ENCODE data around the gene PPP1R36. TPM values are rescaled to one million over a fixed set of nuclear protein-coding genes. Genes with fewer than 3 reads are reported as not detected.
"Not testable (repeated sequence)": the region's sequence is repeated elsewhere in the genome, so short reads cannot be mapped to it uniquely, and the experiment has no call there.

The PPP1R36 gene
- total and polyA plus RNA-seq, 5 donors from 2014 or later = 0.28 to 0.32 TPM; not detected in 3

- no peak for ATAC-seq (ENCODE audit: low read depth in 2 of 2)
Measured at GRCh38 chr14:64620910-64621309, 71.1 kb downstream of the PPP1R36 start.

GRCh38 chr14:64623554-64624165 lies 73.9 kb downstream of the PPP1R36 start:
- no peak overlapping the region for H3K4me3 Mint-ChIP-seq

More at GRCh38 chr14:64620910-64621309, 71.1 kb downstream of the PPP1R36 start:
- Mint-ChIP-seq H3K27me3 (peaks cover 9% of the 10 kb centered on the region), H3K4me1 (no peaks in the 10 kb centered on the region), H3K36me3 (no peaks in the 10 kb centered on the region), H3K4me3 (no peak overlapping the region), H3K27ac (no peak overlapping the region), H3K9me3 (no peaks in the 10 kb centered on the region)
- Histone ChIP-seq H3K36me3 (ENCODE audit: control insufficient read depth, insufficient read depth, low read length) (no peaks in the 10 kb centered on the region), H3K4me3 (ENCODE audit: low read depth, low read length) (no peak overlapping the region), H3K9me3 (ENCODE audit: control insufficient read depth in 2 of 2, low read length in 2 of 2) (no peaks in the 10 kb centered on the region), H3K27ac (ENCODE audit: insufficient read depth, low read length, poor library complexity, severe bottlenecking) (no peak overlapping the region), H3K27me3 (ENCODE audit: control insufficient read depth, insufficient read depth, low read length) (peaks cover 5% of the 10 kb centered on the region), H3K4me1 (ENCODE audit: control insufficient read depth, insufficient read depth, low read length, poor library complexity, severe bottlenecking) (no peaks in the 10 kb centered on the region)
- no peak for DNase-seq

GRCh38 chr14:64625386-64626232 lies 75.8 kb downstream of the PPP1R36 start:
- Mint-ChIP-seq H3K4me1 (no peaks in the 10 kb centered on the region), H3K4me3 (no peak overlapping the region), H3K9me3 (no peaks in the 10 kb centered on the region), H3K27ac (no peak overlapping the region), H3K27me3 (peaks cover 11% of the 10 kb centered on the region), H3K36me3 (no peaks in the 10 kb centered on the region)
- no peaks in the 10 kb centered on the region for H3K4me1 ChIP-seq (ENCODE audit: control insufficient read depth, insufficient read depth, low read length, poor library complexity, severe bottlenecking)
- H3K36me3 ChIP-seq (ENCODE audit: control insufficient read depth, insufficient read depth, low read length) = no peaks in the 10 kb centered on the region
- ATAC-seq (ENCODE audit: low read depth in 2 of 2) (no peak), DNase-seq (no peak)
- H3K9me3 ChIP-seq (ENCODE audit: control insufficient read depth in 2 of 2, low read length in 2 of 2) = no peaks in the 10 kb centered on the region
- peaks cover 2% of the 10 kb centered on the region for H3K27me3 ChIP-seq (ENCODE audit: control insufficient read depth, insufficient read depth, low read length)
- no peak overlapping the region for H3K27ac ChIP-seq (ENCODE audit: insufficient read depth, low read length, poor library complexity, severe bottlenecking)
- no peak overlapping the region for H3K4me3 ChIP-seq (ENCODE audit: low read depth, low read length)

More at GRCh38 chr14:64623554-64624165, 73.9 kb downstream of the PPP1R36 start:
- no peaks in the 10 kb centered on the region for H3K4me1 Mint-ChIP-seq
- H3K36me3 ChIP-seq (ENCODE audit: control insufficient read depth, insufficient read depth, low read length) = no peaks in the 10 kb centered on the region
- DNase-seq (no peak), ATAC-seq (ENCODE audit: low read depth in 2 of 2) (no peak)
- peaks cover 11% of the 10 kb centered on the region for H3K27me3 Mint-ChIP-seq
- H3K27me3 ChIP-seq (ENCODE audit: control insufficient read depth, insufficient read depth, low read length) = peaks cover 5% of the 10 kb centered on the region
- H3K4me1 ChIP-seq (ENCODE audit: control insufficient read depth, insufficient read depth, low read length, poor library complexity, severe bottlenecking) = no peaks in the 10 kb centered on the region
- H3K4me3 ChIP-seq (ENCODE audit: low read depth, low read length) = no peak overlapping the region
- H3K9me3 ChIP-seq (ENCODE audit: control insufficient read depth in 2 of 2, low read length in 2 of 2) = no peaks in the 10 kb centered on the region
- H3K27ac ChIP-seq (ENCODE audit: insufficient read depth, low read length, poor library complexity, severe bottlenecking) = no peak overlapping the region
- H3K9me3 Mint-ChIP-seq = no peaks in the 10 kb centered on the region
- H3K27ac Mint-ChIP-seq = no peak overlapping the region
- no peaks in the 10 kb centered on the region for H3K36me3 Mint-ChIP-seq

- no peaks in the 10 kb centered on the region for H3K9me3 ChIP-seq (ENCODE audit: control insufficient read depth in 2 of 2, low read length in 2 of 2)
- no peak overlapping the region for H3K27ac ChIP-seq (ENCODE audit: insufficient read depth, low read length, poor library complexity, severe bottlenecking)
- H3K4me1 ChIP-seq (ENCODE audit: control insufficient read depth, insufficient read depth, low read length, poor library complexity, severe bottlenecking) = no peaks in the 10 kb centered on the region
- no peak overlapping the region for H3K4me3 Mint-ChIP-seq
- H3K4me3 ChIP-seq (ENCODE audit: low read depth, low read length) = no peak overlapping the region
- H3K36me3 Mint-ChIP-seq = no peaks in the 10 kb centered on the region
- no peaks in the 10 kb centered on the region for H3K9me3 Mint-ChIP-seq
- no peaks in the 10 kb centered on the region for H3K36me3 ChIP-seq (ENCODE audit: control insufficient read depth, insufficient read depth, low read length)
- H3K27ac Mint-ChIP-seq = no peak overlapping the region
- ATAC-seq (ENCODE audit: low read depth in 2 of 2) (no peak), DNase-seq (no peak)
- peaks cover 9% of the 10 kb centered on the region for H3K27me3 Mint-ChIP-seq
- no peaks in the 10 kb centered on the region for H3K27me3 ChIP-seq (ENCODE audit: control insufficient read depth, insufficient read depth, low read length)
- no peaks in the 10 kb centered on the region for H3K4me1 Mint-ChIP-seq
Measured at GRCh38 chr14:64628940-64629408, 79.2 kb downstream of the PPP1R36 start.

- Mint-ChIP-seq H3K36me3 (no peaks in the 10 kb centered on the region), H3K4me3 (no peak overlapping the region), H3K27ac (no peak overlapping the region), H3K9me3 (no peaks in the 10 kb centered on the region), H3K27me3 (peaks cover 9% of the 10 kb centered on the region), H3K4me1 (no peaks in the 10 kb centered on the region)
- Histone ChIP-seq H3K9me3 (ENCODE audit: control insufficient read depth in 2 of 2, low read length in 2 of 2) (no peaks in the 10 kb centered on the region), H3K4me1 (ENCODE audit: control insufficient read depth, insufficient read depth, low read length, poor library complexity, severe bottlenecking) (no peaks in the 10 kb centered on the region), H3K36me3 (ENCODE audit: control insufficient read depth, insufficient read depth, low read length) (no peaks in the 10 kb centered on the region), H3K4me3 (ENCODE audit: low read depth, low read length) (no peak overlapping the region), H3K27me3 (ENCODE audit: control insufficient read depth, insufficient read depth, low read length) (no peaks in the 10 kb centered on the region), H3K27ac (ENCODE audit: insufficient read depth, low read length, poor library complexity, severe bottlenecking) (no peak overlapping the region)
- no peak for DNase-seq
- ATAC-seq (ENCODE audit: low read depth in 2 of 2) = no peak
Measured at GRCh38 chr14:64630778-64631177, 81.0 kb downstream of the PPP1R36 start.

GRCh38 chr14:64631222-64631621 lies 81.5 kb downstream of the PPP1R36 start:
- H3K4me3 Mint-ChIP-seq; ATAC-seq (ENCODE audit: low read depth in 2 of 2); H3K4me1 ChIP-seq (ENCODE audit: control insufficient read depth, insufficient read depth, low read length, poor library complexity, severe bottlenecking); DNase-seq; H3K36me3 Mint-ChIP-seq; H3K9me3 Mint-ChIP-seq; H3K4me3 ChIP-seq (ENCODE audit: low read depth, low read length); H3K9me3 ChIP-seq (ENCODE audit: control insufficient read depth in 2 of 2, low read length in 2 of 2); H3K27ac Mint-ChIP-seq; H3K27me3 ChIP-seq (ENCODE audit: control insufficient read depth, insufficient read depth, low read length); H3K27ac ChIP-seq (ENCODE audit: insufficient read depth, low read length, poor library complexity, severe bottlenecking); H3K27me3 Mint-ChIP-seq; H3K36me3 ChIP-seq (ENCODE audit: control insufficient read depth, insufficient read depth, low read length); H3K4me1 Mint-ChIP-seq: not testable (repeated sequence)

GRCh38 chr14:64632056-64632455 lies 82.3 kb downstream of the PPP1R36 start:
- DNase-seq (no peak), ATAC-seq (ENCODE audit: low read depth in 2 of 2) (no peak)
- no peak overlapping the region for H3K4me3 ChIP-seq (ENCODE audit: low read depth, low read length)
- no peaks in the 10 kb centered on the region for H3K4me1 ChIP-seq (ENCODE audit: control insufficient read depth, insufficient read depth, low read length, poor library complexity, severe bottlenecking)
- Mint-ChIP-seq H3K9me3 (no peaks in the 10 kb centered on the region), H3K27ac (no peak overlapping the region), H3K36me3 (no peaks in the 10 kb centered on the region), H3K4me1 (peaks cover 0 to 4% (median 3%) of the 10 kb centered on the region in 4 donors), H3K27me3 (peaks cover 15% of the 10 kb centered on the region), H3K4me3 (no peak overlapping the region)
- H3K27ac ChIP-seq (ENCODE audit: insufficient read depth, low read length, poor library complexity, severe bottlenecking) = no peak overlapping the region
- H3K27me3 ChIP-seq (ENCODE audit: control insufficient read depth, insufficient read depth, low read length) = no peaks in the 10 kb centered on the region
- H3K9me3 ChIP-seq (ENCODE audit: control insufficient read depth in 2 of 2, low read length in 2 of 2) = no peaks in the 10 kb centered on the region
- H3K36me3 ChIP-seq (ENCODE audit: control insufficient read depth, insufficient read depth, low read length) = no peaks in the 10 kb centered on the region
